ENCODE measurements around the gene NMU. TPM values are rescaled to one million over a fixed set of nuclear protein-coding genes. Genes with fewer than 3 reads are reported as not detected.
"Not testable (repeated sequence)": the region's sequence is repeated elsewhere in the genome, so short reads cannot be mapped to it uniquely, and the experiment has no call there.

The NMU gene
- total RNA-seq, 1 donor from 2014 or later = not detected

DNA sequence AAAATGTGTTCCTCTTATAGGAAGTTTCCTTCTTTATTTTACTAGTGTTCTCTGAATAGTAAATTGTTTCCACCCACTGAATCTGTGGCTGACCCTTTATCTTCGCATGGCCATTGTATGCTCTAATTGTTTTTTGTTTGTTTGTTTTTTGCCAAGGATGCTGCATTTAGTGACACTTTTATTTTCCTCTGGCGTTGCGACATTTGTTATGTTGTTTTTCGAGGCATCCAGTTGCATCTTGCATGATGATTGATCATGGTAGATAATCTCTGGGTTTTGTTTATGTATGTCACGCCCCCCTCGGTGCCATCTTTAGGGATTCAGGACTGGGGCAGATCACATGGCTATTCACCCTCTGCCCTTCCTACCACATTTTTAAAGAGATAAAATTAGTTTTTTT, 2.2 kb downstream of the NMU start:
- Mint-ChIP-seq H3K4me1 (ENCODE audit: unreplicated experiment) (peaks cover 24% of the 10 kb centered on the region), H3K36me3 (ENCODE audit: unreplicated experiment) (no peaks in the 10 kb centered on the region), H3K27me3 (ENCODE audit: unreplicated experiment) (peaks cover 65% of the 10 kb centered on the region), H3K27ac (ENCODE audit: unreplicated experiment) (no peak overlapping the region), H3K4me3 (ENCODE audit: unreplicated experiment) (no peak overlapping the region), H3K9me3 (ENCODE audit: unreplicated experiment) (peaks cover 15% of the 10 kb centered on the region)
- TF ChIP-seq, protein P1, sequence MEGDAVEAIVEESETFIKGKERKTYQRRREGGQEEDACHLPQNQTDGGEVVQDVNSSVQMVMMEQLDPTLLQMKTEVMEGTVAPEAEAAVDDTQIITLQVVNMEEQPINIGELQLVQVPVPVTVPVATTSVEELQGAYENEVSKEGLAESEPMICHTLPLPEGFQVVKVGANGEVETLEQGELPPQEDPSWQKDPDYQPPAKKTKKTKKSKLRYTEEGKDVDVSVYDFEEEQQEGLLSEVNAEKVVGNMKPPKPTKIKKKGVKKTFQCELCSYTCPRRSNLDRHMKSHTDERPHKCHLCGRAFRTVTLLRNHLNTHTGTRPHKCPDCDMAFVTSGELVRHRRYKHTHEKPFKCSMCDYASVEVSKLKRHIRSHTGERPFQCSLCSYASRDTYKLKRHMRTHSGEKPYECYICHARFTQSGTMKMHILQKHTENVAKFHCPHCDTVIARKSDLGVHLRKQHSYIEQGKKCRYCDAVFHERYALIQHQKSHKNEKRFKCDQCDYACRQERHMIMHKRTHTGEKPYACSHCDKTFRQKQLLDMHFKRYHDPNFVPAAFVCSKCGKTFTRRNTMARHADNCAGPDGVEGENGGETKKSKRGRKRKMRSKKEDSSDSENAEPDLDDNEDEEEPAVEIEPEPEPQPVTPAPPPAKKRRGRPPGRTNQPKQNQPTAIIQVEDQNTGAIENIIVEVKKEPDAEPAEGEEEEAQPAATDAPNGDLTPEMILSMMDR (IDR thresholded peaks at IDR 0.05) = no peak
- DNase-seq (ENCODE audit: extremely low spot score, unreplicated experiment) = no peak

DNA sequence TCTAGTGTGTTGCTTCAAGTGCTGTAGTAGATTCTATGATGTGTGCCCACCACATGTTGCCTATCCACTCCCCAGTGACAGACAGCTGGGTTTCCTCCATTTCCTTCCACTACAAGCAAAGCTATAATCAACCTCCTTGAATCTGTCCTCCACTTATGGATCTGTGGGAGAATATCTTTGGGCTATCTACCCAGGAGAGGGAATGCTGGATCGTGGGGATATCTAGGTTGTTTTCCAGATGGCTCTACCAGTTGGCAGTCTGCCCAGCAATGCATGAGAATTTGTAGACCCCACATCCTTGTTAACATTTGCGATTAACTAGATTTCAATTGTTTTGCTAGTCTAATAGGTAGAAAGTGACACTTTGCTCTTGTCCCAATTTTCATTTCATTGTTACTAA, 10.3 kb downstream of the NMU start:
- Mint-ChIP-seq H3K27me3 (ENCODE audit: unreplicated experiment) (peaks cover 19% of the 10 kb centered on the region), H3K9me3 (ENCODE audit: unreplicated experiment) (peaks cover 5% of the 10 kb centered on the region), H3K36me3 (ENCODE audit: unreplicated experiment) (no peaks in the 10 kb centered on the region)

DNA sequence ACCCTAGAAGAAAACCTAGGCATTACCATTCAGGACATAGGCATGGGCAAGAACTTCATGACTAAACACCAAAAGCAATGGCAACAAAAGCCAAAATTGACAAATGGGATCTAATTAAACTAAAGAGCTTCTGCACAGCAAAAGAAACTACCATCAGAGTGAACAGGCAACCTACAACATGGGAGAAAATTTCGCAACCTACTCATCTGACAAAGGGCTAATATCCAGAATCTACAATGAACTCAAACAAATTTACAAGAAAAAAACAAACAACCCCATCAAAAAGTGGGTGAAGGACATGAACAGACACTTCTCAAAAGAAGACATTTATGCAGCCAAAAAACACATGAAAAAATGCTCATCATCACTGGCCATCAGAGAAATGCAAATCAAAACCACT, 12.0 kb downstream of the NMU start:
- not testable (repeated sequence) for H3K27me3 Mint-ChIP-seq (ENCODE audit: unreplicated experiment); H3K9me3 Mint-ChIP-seq (ENCODE audit: unreplicated experiment); H3K27ac Mint-ChIP-seq (ENCODE audit: unreplicated experiment); H3K4me1 Mint-ChIP-seq (ENCODE audit: unreplicated experiment); DNase-seq (ENCODE audit: extremely low spot score, unreplicated experiment); H3K4me3 Mint-ChIP-seq (ENCODE audit: unreplicated experiment); H3K36me3 Mint-ChIP-seq (ENCODE audit: unreplicated experiment)

More for the DNA sequence above, 10.3 kb downstream of the NMU start:
- Mint-ChIP-seq H3K27ac (ENCODE audit: unreplicated experiment) (no peak overlapping the region), H3K4me1 (ENCODE audit: unreplicated experiment) (no peaks in the 10 kb centered on the region), H3K4me3 (ENCODE audit: unreplicated experiment) (no peak overlapping the region)
- TF ChIP-seq, protein P1 (IDR thresholded peaks at IDR 0.05) = no peak
- DNase-seq (ENCODE audit: extremely low spot score, unreplicated experiment) = no peak

DNA sequence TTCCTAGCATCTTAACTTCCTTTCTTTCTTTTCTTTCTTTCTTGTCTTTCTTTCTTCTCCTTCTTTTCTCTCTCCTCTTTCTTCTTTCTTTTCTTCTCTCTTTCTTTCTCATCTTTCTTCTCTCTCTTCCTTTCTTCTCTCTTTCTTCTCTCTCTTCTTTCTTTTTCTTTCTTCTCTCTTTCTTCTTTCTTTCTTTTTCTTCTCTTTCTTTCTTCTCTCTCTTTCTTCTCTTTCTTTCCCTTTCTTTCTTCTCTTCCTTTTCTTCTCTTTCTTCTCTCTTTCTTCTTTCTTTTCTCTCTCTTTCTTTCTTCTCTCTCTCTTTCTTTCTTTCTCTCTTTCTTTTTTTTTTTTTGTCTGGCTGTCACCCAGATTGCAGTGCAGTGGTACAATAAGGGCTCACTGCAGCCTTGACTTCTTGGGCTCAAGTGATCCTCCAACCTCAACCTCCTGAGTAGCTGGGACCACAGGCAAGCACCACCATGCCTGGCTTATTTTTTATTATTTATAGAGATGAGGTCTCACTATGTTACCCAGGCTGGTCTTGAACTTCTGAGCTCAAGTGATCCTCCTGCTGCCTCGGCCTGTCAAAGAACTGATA, 17.5 kb downstream of the NMU start:
- H3K4me1 Mint-ChIP-seq (ENCODE audit: unreplicated experiment) = peaks cover 2% of the 10 kb centered on the region
- H3K27ac Mint-ChIP-seq (ENCODE audit: unreplicated experiment) = peak overlapping the region; percentile 56
- peak overlapping the region; percentile 73 for H3K4me3 Mint-ChIP-seq (ENCODE audit: unreplicated experiment)
- no peak for DNase-seq (ENCODE audit: extremely low spot score, unreplicated experiment)
- TF ChIP-seq, protein P1 (IDR thresholded peaks at IDR 0.05) = no peak
- H3K9me3 Mint-ChIP-seq (ENCODE audit: unreplicated experiment) = no peaks in the 10 kb centered on the region
- H3K27me3 Mint-ChIP-seq (ENCODE audit: unreplicated experiment) = peaks cover 23% of the 10 kb centered on the region
- H3K36me3 Mint-ChIP-seq (ENCODE audit: unreplicated experiment) = no peaks in the 10 kb centered on the region

DNA sequence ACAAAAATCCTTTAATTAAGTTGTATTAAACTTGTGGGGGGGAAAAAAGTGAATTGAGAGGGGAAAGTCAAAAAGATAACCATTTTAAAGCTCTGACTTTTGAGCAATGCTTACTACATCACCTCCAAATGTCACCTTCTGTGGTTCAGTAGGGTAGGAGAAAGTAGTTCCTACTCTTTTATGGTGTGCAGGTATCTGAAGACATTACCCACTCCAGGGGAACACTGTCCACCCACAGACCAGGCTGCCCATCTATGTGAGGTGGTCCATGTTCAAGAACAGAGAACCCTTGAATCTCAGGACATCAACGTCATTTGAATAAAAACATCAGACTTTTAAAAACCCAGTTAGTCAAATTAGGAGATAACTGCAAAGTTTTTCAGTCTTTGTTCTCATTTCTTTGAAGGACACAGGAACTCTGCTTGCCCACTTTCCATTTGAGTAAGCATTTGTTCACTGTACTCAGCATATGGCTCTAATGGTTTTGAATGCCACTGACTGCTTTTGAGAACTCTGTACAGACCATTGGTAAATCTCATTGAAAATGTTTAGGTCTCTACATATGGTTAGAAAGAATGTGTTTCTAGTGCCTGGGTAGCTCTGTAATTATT, 18.4 kb downstream of the NMU start:
- Mint-ChIP-seq H3K4me1 (ENCODE audit: unreplicated experiment) (peaks cover 2% of the 10 kb centered on the region), H3K36me3 (ENCODE audit: unreplicated experiment) (no peaks in the 10 kb centered on the region), H3K27me3 (ENCODE audit: unreplicated experiment) (peaks cover 24% of the 10 kb centered on the region), H3K4me3 (ENCODE audit: unreplicated experiment) (no peak overlapping the region), H3K9me3 (ENCODE audit: unreplicated experiment) (no peaks in the 10 kb centered on the region), H3K27ac (ENCODE audit: unreplicated experiment) (no peak overlapping the region)
- DNase-seq (ENCODE audit: extremely low spot score, unreplicated experiment) = no peak
- TF ChIP-seq, protein P1 (IDR thresholded peaks at IDR 0.05) = no peak

All from osteocyte (in vitro differentiated cells).